Kidney epithelial cell (primary cell): Measurements from ENCODE around the gene IFNAR2. TPM values are rescaled to one million over a fixed set of nuclear protein-coding genes. Genes with fewer than 3 reads are reported as not detected.

Source experiments
- DNase-seq: peaks from one replicate; pipeline ENCODE4 v3.0.0-alpha.2; 2010; ENCODE audit warnings: low read depth
- H3K27me3 ChIP-seq: 2 replicates; pipeline ENCODE4 v1.6.0; 2011; ENCODE audit warnings: low read length; ENCODE audit not compliant: control insufficient read depth, insufficient read depth
- H3K36me3 ChIP-seq: 2 replicates; pipeline ENCODE4 v1.5.1; 2011; ENCODE audit warnings: low read length; ENCODE audit not compliant: control insufficient read depth, insufficient read depth
- H3K4me3 ChIP-seq: 2 replicates; pipeline ENCODE4 v1.5.1; 2011; ENCODE audit warnings: low read depth, mild to moderate bottlenecking, control low read depth, low read length
- CTCF ChIP-seq: IDR thresholded peaks from 2 replicates; pipeline ENCODE4 v1.5.1; 2011; ENCODE audit warnings: mild to moderate bottlenecking, moderate library complexity, low read length, control low read depth, inconsistent platforms; ENCODE audit not compliant: insufficient read depth, poor library complexity, severe bottlenecking
- total RNA-seq: library from RNA; depleted of rRNA; stranded (reverse); fragments of >200 nt; gene quantifications from 2 replicates; pipeline ENCODE4 v1.2.3, GENCODE V29; 2015

Gene IFNAR2
- total RNA-seq, 1 donor from 2014 or later: 16.4 TPM

- Histone ChIP-seq H3K4me3 (no peak overlapping the region), H3K27me3 (no peaks in the 10 kb centered on the region), H3K36me3 (no peaks in the 10 kb centered on the region)
- no peak for TF ChIP-seq CTCF
- no peak for DNase-seq
Measured at GRCh38 chr21:33202464-33203363, 27.0 kb upstream of the IFNAR2 start.

GRCh38 chr21:33203371-33203724, 26.4 kb upstream of the IFNAR2 start:
- DNase-seq: no peak
- no peak for TF ChIP-seq CTCF
- Histone ChIP-seq H3K36me3 (no peaks in the 10 kb centered on the region), H3K27me3 (no peaks in the 10 kb centered on the region), H3K4me3 (no peak overlapping the region)

- H3K4me3 ChIP-seq: no peak overlapping the region
- no peak for TF ChIP-seq CTCF
- no peaks in the 10 kb centered on the region for H3K36me3 ChIP-seq
Measured at GRCh38 chr21:33205476-33205875, 24.3 kb upstream of the IFNAR2 start.

GRCh38 chr21:33206771-33207281, 22.9 kb upstream of the IFNAR2 start:
- no peaks in the 10 kb centered on the region for H3K27me3 ChIP-seq
- DNase-seq: no peak
- no peaks in the 10 kb centered on the region for H3K36me3 ChIP-seq
- H3K4me3 ChIP-seq: no peak overlapping the region
- no peak for TF ChIP-seq CTCF

More at GRCh38 chr21:33205476-33205875, 24.3 kb upstream of the IFNAR2 start:
- no peak for DNase-seq
- H3K27me3 ChIP-seq: no peaks in the 10 kb centered on the region

- no peaks in the 10 kb centered on the region for H3K36me3 ChIP-seq
- H3K4me3 ChIP-seq: no peak overlapping the region
- TF ChIP-seq CTCF: no peak
- no peak for DNase-seq
- H3K27me3 ChIP-seq: no peaks in the 10 kb centered on the region
Measured at GRCh38 chr21:33207449-33208149, 22.1 kb upstream of the IFNAR2 start.
